WERI-Rb-1 (cell line): Measurements from ENCODE around the gene DIAPH3.

Experiments used
- DNase-seq: peaks from one replicate; pipeline ENCODE4 v3.0.0-alpha.2; 2020
- H3K27ac ChIP-seq: fragments of 250-450 bp; sonication (Bioruptor Pico); 2 replicates; pipeline ENCODE4 v1.5.1; 2020; ENCODE audit warnings: mild to moderate bottlenecking, moderate library complexity
- H3K27me3 ChIP-seq: fragments of 250-450 bp; sonication (Bioruptor Pico); 2 replicates; pipeline ENCODE4 v1.5.1; 2021; ENCODE audit warnings: mild to moderate bottlenecking, low read depth, moderate library complexity; ENCODE audit not compliant: insufficient read depth, severe bottlenecking
- H3K36me3 ChIP-seq: fragments of 250-450 bp; sonication (Bioruptor Pico); 2 replicates; pipeline ENCODE4 v1.5.1; 2020; ENCODE audit warnings: mild to moderate bottlenecking, moderate library complexity
- H3K4me3 ChIP-seq: 2 replicates; pipeline ENCODE4 v1.5.1; 2011; ENCODE audit warnings: low read depth, mild to moderate bottlenecking, control low read depth, low read length
- H3K9me3 ChIP-seq: fragments of 250-450 bp; sonication (Bioruptor Pico); 2 replicates; pipeline ENCODE4 v1.5.1; 2021; ENCODE audit warnings: mild to moderate bottlenecking, moderate library complexity; ENCODE audit not compliant: severe bottlenecking
- TF ChIP-seq, protein P1 (sequence below): IDR thresholded peaks from 2 replicates; pipeline ENCODE4 v1.5.1; 2011; ENCODE audit warnings: low read depth, mild to moderate bottlenecking, control low read depth, inconsistent platforms, low read length

The DIAPH3 gene

DNA sequence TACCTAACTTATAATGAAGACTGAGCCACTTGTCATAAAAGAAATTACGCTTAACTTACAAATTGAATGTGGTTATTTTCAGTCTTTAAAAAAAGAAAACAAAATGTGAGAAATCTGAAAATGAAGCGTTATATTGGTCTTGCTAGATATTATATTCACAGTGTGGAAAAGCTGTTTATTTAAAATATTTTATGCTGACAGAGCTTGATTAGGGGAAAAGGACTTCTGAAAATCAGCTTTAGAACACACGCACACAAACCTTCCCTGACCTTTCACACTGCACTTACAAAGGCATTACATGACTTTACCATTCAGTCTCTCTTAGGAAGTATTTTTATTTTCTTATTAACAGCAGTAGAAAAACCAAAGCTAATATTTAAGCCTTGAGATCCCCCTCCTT, 461.5 kb downstream of the DIAPH3 start:
- Histone ChIP-seq H3K27ac (no peak overlapping the region), H3K9me3 (no peaks in the 10 kb centered on the region), H3K4me3 (no peak overlapping the region), H3K36me3 (no peaks in the 10 kb centered on the region), H3K27me3 (no peaks in the 10 kb centered on the region)
- no peak for DNase-seq
- TF ChIP-seq, protein P1, sequence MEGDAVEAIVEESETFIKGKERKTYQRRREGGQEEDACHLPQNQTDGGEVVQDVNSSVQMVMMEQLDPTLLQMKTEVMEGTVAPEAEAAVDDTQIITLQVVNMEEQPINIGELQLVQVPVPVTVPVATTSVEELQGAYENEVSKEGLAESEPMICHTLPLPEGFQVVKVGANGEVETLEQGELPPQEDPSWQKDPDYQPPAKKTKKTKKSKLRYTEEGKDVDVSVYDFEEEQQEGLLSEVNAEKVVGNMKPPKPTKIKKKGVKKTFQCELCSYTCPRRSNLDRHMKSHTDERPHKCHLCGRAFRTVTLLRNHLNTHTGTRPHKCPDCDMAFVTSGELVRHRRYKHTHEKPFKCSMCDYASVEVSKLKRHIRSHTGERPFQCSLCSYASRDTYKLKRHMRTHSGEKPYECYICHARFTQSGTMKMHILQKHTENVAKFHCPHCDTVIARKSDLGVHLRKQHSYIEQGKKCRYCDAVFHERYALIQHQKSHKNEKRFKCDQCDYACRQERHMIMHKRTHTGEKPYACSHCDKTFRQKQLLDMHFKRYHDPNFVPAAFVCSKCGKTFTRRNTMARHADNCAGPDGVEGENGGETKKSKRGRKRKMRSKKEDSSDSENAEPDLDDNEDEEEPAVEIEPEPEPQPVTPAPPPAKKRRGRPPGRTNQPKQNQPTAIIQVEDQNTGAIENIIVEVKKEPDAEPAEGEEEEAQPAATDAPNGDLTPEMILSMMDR = no peak

DNA sequence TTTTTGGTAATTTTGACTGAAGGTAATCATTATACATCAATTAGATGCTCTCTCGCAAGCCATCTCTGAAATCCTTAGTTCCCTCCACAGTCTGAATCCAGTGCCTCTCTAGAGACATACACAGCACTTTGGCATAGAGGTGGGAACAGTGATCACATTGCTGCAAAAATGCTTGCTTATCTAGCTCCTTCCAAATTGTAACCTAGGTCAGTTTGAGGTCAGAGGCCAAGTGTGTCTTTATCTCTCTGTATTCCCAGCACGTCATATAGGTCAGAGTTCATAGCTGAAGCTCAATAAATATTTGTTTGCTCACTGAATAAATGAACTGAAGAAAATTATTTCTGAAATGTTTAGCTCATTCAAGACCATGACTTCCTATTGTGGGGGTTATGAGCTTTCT, 462.5 kb downstream of the DIAPH3 start:
- no peaks in the 10 kb centered on the region for H3K9me3 ChIP-seq
- TF ChIP-seq, protein P1 = no peak
- H3K36me3 ChIP-seq = no peaks in the 10 kb centered on the region
- no peak overlapping the region for H3K27ac ChIP-seq
- no peaks in the 10 kb centered on the region for H3K27me3 ChIP-seq
- DNase-seq = no peak
- H3K4me3 ChIP-seq = no peak overlapping the region

DNA sequence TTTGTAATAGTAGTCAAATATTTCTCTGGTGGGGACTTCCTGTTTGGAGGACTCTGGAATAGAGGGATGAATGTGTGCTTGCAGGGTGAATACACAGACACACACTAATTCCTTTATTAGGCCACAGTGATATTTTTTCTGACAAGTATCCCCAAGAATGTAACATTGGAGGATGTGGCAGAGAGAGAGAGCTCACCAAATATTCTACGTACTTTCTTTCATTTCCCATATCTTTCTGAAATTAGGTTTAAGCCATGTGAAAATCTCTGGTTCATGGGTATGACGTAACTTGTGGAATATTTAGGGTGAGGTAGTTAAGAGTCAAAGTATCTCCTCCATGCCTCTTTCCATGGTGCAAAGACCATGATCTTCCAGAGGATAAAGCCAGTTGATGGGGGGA, 463.4 kb downstream of the DIAPH3 start:
- Histone ChIP-seq H3K27ac (no peak overlapping the region), H3K36me3 (no peaks in the 10 kb centered on the region), H3K9me3 (no peaks in the 10 kb centered on the region), H3K4me3 (no peak overlapping the region), H3K27me3 (no peaks in the 10 kb centered on the region)
- TF ChIP-seq, protein P1 = no peak
- DNase-seq = no peak

DNA sequence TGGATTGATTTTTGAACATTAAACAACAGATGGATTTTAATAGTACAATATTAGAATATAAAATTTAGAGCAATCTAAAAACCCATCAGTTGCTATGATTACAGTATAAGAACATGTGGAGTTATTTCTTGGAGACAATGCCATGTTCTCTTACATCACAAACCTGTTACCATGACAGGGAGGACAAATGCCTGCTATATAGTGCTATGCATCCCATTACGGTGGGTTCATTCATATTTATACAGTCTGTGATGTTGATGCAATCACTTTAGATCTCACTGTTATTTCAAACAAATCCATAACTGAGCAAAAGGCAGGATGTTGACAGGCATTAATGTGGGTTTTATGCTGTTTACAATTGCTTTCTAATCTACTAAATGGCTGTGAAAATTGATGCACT, 467.5 kb downstream of the DIAPH3 start:
- no peak for DNase-seq
- no peaks in the 10 kb centered on the region for H3K36me3 ChIP-seq
- TF ChIP-seq, protein P1 = no peak
- no peaks in the 10 kb centered on the region for H3K27me3 ChIP-seq
- no peak overlapping the region for H3K4me3 ChIP-seq
- H3K27ac ChIP-seq = no peak overlapping the region
- H3K9me3 ChIP-seq = no peaks in the 10 kb centered on the region

DNA sequence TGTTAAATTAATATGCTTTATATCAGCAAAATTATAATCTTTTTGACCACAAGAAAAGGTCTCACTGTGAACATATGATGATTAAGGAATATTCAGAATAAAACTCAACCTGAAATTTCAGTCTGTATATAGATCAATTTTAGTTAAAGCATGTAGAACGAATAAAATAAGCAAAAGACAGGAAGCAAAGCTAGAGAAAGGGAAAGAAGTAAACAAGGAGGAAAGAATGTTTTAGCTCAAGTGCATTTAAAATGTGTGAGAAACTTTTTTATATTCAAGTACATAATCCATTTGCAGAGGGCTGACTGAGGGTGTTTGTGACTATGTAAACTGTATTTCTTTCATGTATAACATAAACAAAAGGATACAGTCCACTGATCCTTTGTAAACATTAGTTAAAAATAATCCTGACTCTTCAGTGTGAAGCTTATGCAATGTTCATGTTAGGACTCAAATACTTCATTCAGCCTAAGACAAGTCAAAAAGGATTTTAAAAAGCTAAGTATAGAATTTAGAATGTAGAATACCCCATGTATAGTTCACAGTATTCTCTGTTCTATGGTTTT, 472.1 kb downstream of the DIAPH3 start:
- H3K27me3 ChIP-seq = no peaks in the 10 kb centered on the region
- H3K9me3 ChIP-seq = no peaks in the 10 kb centered on the region
- no peak for DNase-seq
- TF ChIP-seq, protein P1 = no peak
- H3K4me3 ChIP-seq = no peak overlapping the region
- no peak overlapping the region for H3K27ac ChIP-seq
- no peaks in the 10 kb centered on the region for H3K36me3 ChIP-seq

DNA sequence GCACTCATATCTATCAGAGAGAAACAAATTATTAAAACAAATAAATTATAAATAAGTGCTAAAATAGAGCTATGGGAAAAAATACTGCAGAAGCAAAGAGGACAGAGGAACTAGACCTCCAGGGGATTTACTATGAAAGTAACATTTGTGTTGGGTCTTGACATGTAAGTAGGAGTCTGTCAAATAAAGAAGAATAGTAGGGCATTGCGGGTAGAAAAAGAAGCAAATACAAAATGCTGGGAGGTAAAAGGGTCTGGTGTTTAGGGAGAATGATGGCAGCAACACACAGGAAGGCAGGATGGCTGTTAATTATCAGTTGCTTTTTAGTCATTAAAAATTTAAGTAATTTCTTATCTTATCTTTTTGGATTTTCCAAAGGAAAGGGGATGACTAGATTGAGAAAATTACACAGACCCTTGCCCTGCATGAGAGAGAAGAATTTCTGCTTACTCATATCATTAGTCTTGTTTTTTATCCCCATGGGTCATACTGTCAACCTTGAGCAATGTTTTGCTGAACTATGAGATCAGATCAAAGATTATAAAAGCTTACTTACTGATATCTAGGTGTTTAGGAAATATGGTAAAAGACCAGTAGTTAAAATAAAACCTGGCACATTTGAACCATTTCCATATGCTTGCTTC, 472.7 kb downstream of the DIAPH3 start:
- no peaks in the 10 kb centered on the region for H3K36me3 ChIP-seq
- no peaks in the 10 kb centered on the region for H3K9me3 ChIP-seq
- no peaks in the 10 kb centered on the region for H3K27me3 ChIP-seq
- no peak overlapping the region for H3K27ac ChIP-seq
- TF ChIP-seq, protein P1 = no peak
- no peak for DNase-seq
- no peak overlapping the region for H3K4me3 ChIP-seq
